Measurements from ENCODE around the gene CERT1. TPM values are rescaled to one million over a fixed set of nuclear protein-coding genes. Genes with fewer than 3 reads are reported as not detected.

The CERT1 gene
- total and polyA plus RNA-seq, 2 experiments from 2014 or later: 15.6 to 42.0 TPM

- TF ChIP-seq EZH2phosphoT487 (IDR thresholded peaks at IDR 0.05; ENCODE audit: low read depth, severe bottlenecking, unreplicated experiment): no peak
- no peak for TF ChIP-seq CTCF (IDR thresholded peaks at IDR 0.05; ENCODE audit: poor library complexity)
- no peak for TF ChIP-seq EZH2 (IDR thresholded peaks at IDR 0.05; ENCODE audit: borderline replicate concordance)
- 98% methylated on average over 3 of the region's 3 CpGs for WGBS (ENCODE audit: low lambda C conversion rate, missing lambda C conversion rate)
These were observed 116.2 kb downstream of the CERT1 start for GRCh38 chr5:75395277-75395676.

GRCh38 chr5:75389430-75389829, 122.0 kb downstream of the CERT1 start:
- no peaks in the 10 kb centered on the region for H3K36me3 ChIP-seq (replicated peaks; ENCODE audit: insufficient read depth, low read depth)
- H4K20me1 ChIP-seq (ENCODE audit: insufficient read depth, poor library complexity, severe bottlenecking): no peaks in the 10 kb centered on the region
- WGBS (ENCODE audit: low lambda C conversion rate, missing lambda C conversion rate): 98% methylated on average over 2 of the region's 2 CpGs
- DNase-seq (ENCODE audit: low spot score): no peak
- no peak overlapping the region for H3K27ac ChIP-seq
- H3K9me3 ChIP-seq (ENCODE audit: low read depth): no peaks in the 10 kb centered on the region
- no peaks in the 10 kb centered on the region for H3K4me1 ChIP-seq (ENCODE audit: insufficient read depth)
- no peak overlapping the region for H3K4me3 ChIP-seq
- no peak overlapping the region for H2AFZ ChIP-seq
- TF ChIP-seq CTCF (IDR thresholded peaks at IDR 0.05; ENCODE audit: poor library complexity) (no peak), EZH2phosphoT487 (IDR thresholded peaks at IDR 0.05; ENCODE audit: low read depth, severe bottlenecking, unreplicated experiment) (no peak), EZH2 (IDR thresholded peaks at IDR 0.05; ENCODE audit: borderline replicate concordance) (no peak)
- no peaks in the 10 kb centered on the region for H3K79me2 ChIP-seq
- H3K4me2 ChIP-seq: no peak overlapping the region
- no peaks in the 10 kb centered on the region for H3K9me2 ChIP-seq (replicated peaks; ENCODE audit: insufficient read depth)
- no peaks in the 10 kb centered on the region for H3K27me3 ChIP-seq

More at GRCh38 chr5:75395277-75395676, 116.2 kb downstream of the CERT1 start:
- Histone ChIP-seq H3K9me3 (ENCODE audit: low read depth) (no peaks in the 10 kb centered on the region), H4K20me1 (ENCODE audit: insufficient read depth, poor library complexity, severe bottlenecking) (no peaks in the 10 kb centered on the region), H3K4me2 (no peak overlapping the region), H3K4me3 (no peak overlapping the region), H2AFZ (no peak overlapping the region), H3K36me3 (replicated peaks; ENCODE audit: insufficient read depth, low read depth) (no peaks in the 10 kb centered on the region), H3K79me2 (no peaks in the 10 kb centered on the region), H3K9me2 (replicated peaks; ENCODE audit: insufficient read depth) (no peaks in the 10 kb centered on the region), H3K4me1 (ENCODE audit: insufficient read depth) (no peaks in the 10 kb centered on the region), H3K27ac (no peak overlapping the region), H3K27me3 (no peaks in the 10 kb centered on the region)
- DNase-seq (ENCODE audit: low spot score): no peak

- Histone ChIP-seq H3K36me3 (replicated peaks; ENCODE audit: insufficient read depth, low read depth) (no peaks in the 10 kb centered on the region), H3K4me1 (ENCODE audit: insufficient read depth) (no peaks in the 10 kb centered on the region), H3K4me2 (no peak overlapping the region), H3K27ac (no peak overlapping the region), H3K9me3 (ENCODE audit: low read depth) (no peaks in the 10 kb centered on the region), H3K9me2 (replicated peaks; ENCODE audit: insufficient read depth) (no peaks in the 10 kb centered on the region), H2AFZ (no peak overlapping the region), H3K27me3 (no peaks in the 10 kb centered on the region), H3K79me2 (no peaks in the 10 kb centered on the region), H3K4me3 (no peak overlapping the region), H4K20me1 (ENCODE audit: insufficient read depth, poor library complexity, severe bottlenecking) (no peaks in the 10 kb centered on the region)
- TF ChIP-seq EZH2 (IDR thresholded peaks at IDR 0.05; ENCODE audit: borderline replicate concordance) (no peak), EZH2phosphoT487 (IDR thresholded peaks at IDR 0.05; ENCODE audit: low read depth, severe bottlenecking, unreplicated experiment) (no peak), CTCF (IDR thresholded peaks at IDR 0.05; ENCODE audit: poor library complexity) (no peak)
- 95% methylated on average over 6 of the region's 6 CpGs for WGBS (ENCODE audit: low lambda C conversion rate, missing lambda C conversion rate)
- DNase-seq (ENCODE audit: low spot score): no peak
These were observed 123.6 kb downstream of the CERT1 start for GRCh38 chr5:75387806-75388205.

GRCh38 chr5:75384218-75384617, 127.2 kb downstream of the CERT1 start:
- 66% methylated on average over 1 of the region's 1 CpG for WGBS (ENCODE audit: low lambda C conversion rate, missing lambda C conversion rate)

More at GRCh38 chr5:75384218-75384617, 127.2 kb downstream of the CERT1 start:
- Histone ChIP-seq H3K4me3 (no peak overlapping the region), H4K20me1 (ENCODE audit: insufficient read depth, poor library complexity, severe bottlenecking) (no peaks in the 10 kb centered on the region), H2AFZ (no peak overlapping the region), H3K27me3 (no peaks in the 10 kb centered on the region), H3K79me2 (no peaks in the 10 kb centered on the region), H3K36me3 (replicated peaks; ENCODE audit: insufficient read depth, low read depth) (no peaks in the 10 kb centered on the region), H3K9me2 (replicated peaks; ENCODE audit: insufficient read depth) (no peaks in the 10 kb centered on the region), H3K4me2 (no peak overlapping the region), H3K4me1 (ENCODE audit: insufficient read depth) (no peaks in the 10 kb centered on the region), H3K27ac (no peak overlapping the region), H3K9me3 (ENCODE audit: low read depth) (no peaks in the 10 kb centered on the region)
- no peak for DNase-seq (ENCODE audit: low spot score)
- TF ChIP-seq EZH2 (IDR thresholded peaks at IDR 0.05; ENCODE audit: borderline replicate concordance) (no peak), EZH2phosphoT487 (IDR thresholded peaks at IDR 0.05; ENCODE audit: low read depth, severe bottlenecking, unreplicated experiment) (no peak), CTCF (IDR thresholded peaks at IDR 0.05; ENCODE audit: poor library complexity) (no peak)
